GM19239 (cell line): ENCODE results near the gene HOGA1.
"Not testable (repeated sequence)": the region's sequence is repeated elsewhere in the genome, so short reads cannot be mapped to it uniquely, and the experiment has no call there.

Source experiments
- DNase-seq: peaks from one replicate; pipeline ENCODE4 v3.0.0; 2011; ENCODE audit warnings: low spot score; ENCODE audit not compliant: insufficient read length
- FAIRE-seq: peaks from 2 replicates; lab custom pipeline; 2011; peaks lifted over from hg19 to GRCh38; lab: Jason Lieb, UNC

Gene HOGA1

GRCh38 chr10:97642471-97643159, 58.4 kb downstream of the HOGA1 start:
- DNase-seq, FAIRE-seq: not testable (repeated sequence)

GRCh38 chr10:97643441-97643985, 59.3 kb downstream of the HOGA1 start:
- FAIRE-seq (no peak), DNase-seq (no peak)

- DNase-seq = no peak
- FAIRE-seq = no peak
Observed at GRCh38 chr10:97644936-97645335, 60.7 kb downstream of the HOGA1 start.

DNA sequence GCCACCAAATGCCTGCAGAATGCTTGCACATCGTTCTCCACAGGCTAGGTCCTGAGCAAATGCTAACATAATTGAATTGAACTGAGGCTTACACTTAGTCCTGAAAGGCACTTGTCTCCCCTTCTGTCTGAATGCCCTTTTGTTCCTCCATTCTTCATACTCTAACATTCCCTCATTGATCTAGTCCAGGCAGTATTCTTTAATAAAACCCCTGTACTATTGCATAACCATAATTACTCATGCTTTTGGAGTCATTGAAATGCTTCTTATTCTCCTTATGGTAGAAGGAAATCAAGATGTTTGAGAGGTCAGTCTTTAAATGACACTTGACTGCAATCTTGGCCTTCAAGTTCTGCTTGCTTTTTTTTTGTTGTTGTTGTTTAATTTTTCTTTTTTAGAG, 63.4 kb downstream of the HOGA1 start:
- DNase-seq = no peak

DNA sequence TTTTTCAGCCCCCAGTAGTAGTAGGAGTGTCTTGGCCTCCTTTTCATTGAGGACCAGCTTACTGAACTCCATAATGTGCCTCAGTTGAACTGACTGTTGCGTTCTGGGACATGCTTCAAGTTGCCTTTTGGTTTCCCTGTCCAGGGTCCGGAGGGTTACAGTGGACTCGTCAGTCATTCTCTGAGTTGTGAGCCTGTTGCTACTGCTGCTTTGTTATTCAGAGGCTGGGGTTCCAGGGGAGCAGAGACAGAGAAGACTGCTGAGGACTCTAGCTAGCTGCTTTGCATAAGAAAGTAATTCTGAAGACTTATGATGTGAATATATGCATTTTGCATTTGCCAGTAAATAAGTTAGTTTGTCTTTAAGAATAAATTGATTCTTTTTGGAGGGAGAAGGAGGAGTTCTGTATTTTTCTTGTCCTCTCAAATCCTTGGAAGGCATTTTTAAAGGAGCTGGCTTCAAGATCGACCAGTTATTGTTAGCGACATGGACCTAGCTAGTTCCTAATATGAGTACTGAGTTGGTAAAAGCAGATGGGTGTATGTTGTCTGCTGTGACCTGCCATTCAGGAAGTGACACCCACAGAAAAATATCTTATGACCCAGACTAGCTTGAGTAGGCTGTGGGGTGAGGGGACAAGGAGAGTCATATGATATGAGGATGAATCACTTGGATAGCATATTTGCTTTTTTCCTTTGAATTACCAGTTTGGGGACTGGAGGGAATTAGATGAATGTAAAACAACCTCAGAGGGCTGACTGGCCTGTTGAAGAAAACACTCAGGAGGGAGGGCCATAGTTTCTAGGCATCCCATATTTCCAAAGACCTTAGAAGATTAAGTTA, 64.6 kb downstream of the HOGA1 start:
- DNase-seq (no peak), FAIRE-seq (no peak)

More for the DNA sequence above, 63.4 kb downstream of the HOGA1 start:
- FAIRE-seq = no peak

DNA sequence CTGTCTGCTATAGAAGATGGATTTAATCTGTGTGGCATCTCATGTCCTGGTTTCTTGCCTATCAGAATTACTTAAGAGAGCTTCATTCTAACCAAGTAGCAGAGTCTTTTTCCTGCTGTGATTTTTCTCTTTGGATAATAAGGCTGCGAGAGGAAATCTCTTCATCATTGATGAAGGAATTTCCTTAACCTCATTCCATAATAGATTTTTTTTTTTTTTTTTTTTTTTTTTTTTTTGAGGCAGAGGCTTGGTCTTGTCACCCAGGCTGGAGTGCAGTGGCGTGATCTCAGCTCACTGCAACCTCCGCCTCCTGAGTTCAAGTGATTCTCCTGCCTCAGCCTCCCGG, 65.2 kb downstream of the HOGA1 start:
- not testable (repeated sequence) for DNase-seq, FAIRE-seq

- FAIRE-seq (no peak), DNase-seq (no peak)
Observed at GRCh38 chr10:97650726-97651125, 66.5 kb downstream of the HOGA1 start.

- FAIRE-seq (no peak), DNase-seq (no peak)
Observed at GRCh38 chr10:97651773-97652172, 67.6 kb downstream of the HOGA1 start.

GRCh38 chr10:97656777-97657176, 72.6 kb downstream of the HOGA1 start:
- no peak for FAIRE-seq

DNA sequence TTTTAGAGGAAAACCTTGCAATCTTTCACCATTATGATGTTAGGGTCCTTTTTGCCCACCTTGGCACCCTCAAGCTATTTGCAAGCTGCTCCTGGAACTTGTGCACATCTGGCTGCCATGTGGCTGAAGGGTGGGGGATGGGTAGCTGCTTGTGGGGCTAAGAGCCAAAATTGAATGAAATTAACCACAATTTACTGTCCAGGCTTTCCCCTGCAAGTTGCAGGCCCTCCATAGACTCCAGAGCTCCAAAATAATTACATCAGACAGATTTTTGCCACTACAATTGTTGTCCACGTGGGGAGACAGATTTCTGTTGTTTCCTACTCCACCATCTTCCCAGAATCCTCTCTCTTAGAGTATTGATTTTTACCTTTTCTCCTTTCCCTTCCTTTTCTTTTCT, 75.4 kb downstream of the HOGA1 start:
- DNase-seq (no peak), FAIRE-seq (no peak)

More at GRCh38 chr10:97656777-97657176, 72.6 kb downstream of the HOGA1 start:
- DNase-seq = no peak
